Peyer's patch (tissue), 4 donors: Measurements from ENCODE around the gene WWOX.

Experiments
- CTCF ChIP-seq, 6 experiments: fragments of 450-650 bp in 4 of 6; fragments of 200-600 bp in 2 of 6; sonication (generic) in 1 of 6; IDR thresholded peaks; one replicate each; pipeline ENCODE4 v1.5.1; 2017 to 2019; ENCODE audit warnings: antibody characterized with exemption in 6 of 6, mild to moderate bottlenecking in 3 of 6, moderate library complexity in 1 of 6
- POLR2A ChIP-seq, 2 donors: fragments of 450-650 bp; IDR thresholded peaks; one replicate each; pipeline ENCODE4 v1.5.1; 2017; ENCODE audit warnings: antibody characterized with exemption in 2 of 2, mild to moderate bottlenecking in 2 of 2, moderate library complexity in 2 of 2

- TF ChIP-seq CTCF (IDR thresholded peaks at IDR 0.05) (no peak), POLR2A (IDR thresholded peaks at IDR 0.05) (no peak)
Measured at GRCh38 chr16:78463591-78463990, 364.1 kb downstream of the WWOX start.
